AG10803 (cell line): ENCODE data around the gene SUMF2.
A peak's percentile ranks its signal among the peaks of the same experiment; 100 is the strongest.
"Not testable (repeated sequence)": the region's sequence is repeated elsewhere in the genome, so short reads cannot be mapped to it uniquely, and the experiment has no call there.

ENCODE experiments used
- DNase-seq: peaks from one replicate; pipeline ENCODE4 v3.0.0; 2010; ENCODE audit warnings: low read depth
- H3K4me3 ChIP-seq: 2 replicates; pipeline ENCODE4 v1.5.1; 2011; ENCODE audit warnings: mild to moderate bottlenecking, low read length, control low read depth
- CTCF ChIP-seq: conservative IDR thresholded peaks from 2 replicates; pipeline ENCODE4 v1.5.1; 2011; ENCODE audit warnings: mild to moderate bottlenecking, low read length, control low read depth, inconsistent platforms

Gene SUMF2

DNA sequence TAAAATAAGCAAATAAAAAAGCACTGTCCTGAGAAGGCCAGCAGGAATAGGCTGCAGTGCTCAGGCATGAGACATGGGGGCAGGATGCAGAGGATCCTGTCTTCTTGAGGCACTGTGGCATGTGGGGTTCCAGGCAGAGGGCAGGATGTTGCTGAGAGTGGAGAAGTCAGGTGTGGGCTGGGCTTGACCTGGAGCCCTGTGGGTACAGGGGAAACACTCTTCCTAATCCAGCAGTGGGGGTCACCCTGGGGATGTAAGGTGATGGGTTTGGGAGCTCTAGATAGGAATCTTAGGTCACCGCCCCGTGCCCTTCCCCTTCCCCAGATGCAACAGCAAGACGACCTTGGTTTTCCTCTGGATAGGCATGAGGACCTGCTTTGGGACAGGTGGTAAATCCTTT lies 13.6 kb downstream of the SUMF2 start:
- no peak for TF ChIP-seq CTCF
- no peak for DNase-seq
- no peak overlapping the region for H3K4me3 ChIP-seq

GRCh38 chr7:56078196-56078595 lies 14.1 kb downstream of the SUMF2 start:
- H3K4me3 ChIP-seq = no peak overlapping the region
- TF ChIP-seq CTCF = no peak
- no peak for DNase-seq

- peak; percentile 85 for DNase-seq
- no peak overlapping the region for H3K4me3 ChIP-seq
- peak; percentile 81 for TF ChIP-seq CTCF
Measured at GRCh38 chr7:56079450-56080185, 15.5 kb downstream of the SUMF2 start.

DNA sequence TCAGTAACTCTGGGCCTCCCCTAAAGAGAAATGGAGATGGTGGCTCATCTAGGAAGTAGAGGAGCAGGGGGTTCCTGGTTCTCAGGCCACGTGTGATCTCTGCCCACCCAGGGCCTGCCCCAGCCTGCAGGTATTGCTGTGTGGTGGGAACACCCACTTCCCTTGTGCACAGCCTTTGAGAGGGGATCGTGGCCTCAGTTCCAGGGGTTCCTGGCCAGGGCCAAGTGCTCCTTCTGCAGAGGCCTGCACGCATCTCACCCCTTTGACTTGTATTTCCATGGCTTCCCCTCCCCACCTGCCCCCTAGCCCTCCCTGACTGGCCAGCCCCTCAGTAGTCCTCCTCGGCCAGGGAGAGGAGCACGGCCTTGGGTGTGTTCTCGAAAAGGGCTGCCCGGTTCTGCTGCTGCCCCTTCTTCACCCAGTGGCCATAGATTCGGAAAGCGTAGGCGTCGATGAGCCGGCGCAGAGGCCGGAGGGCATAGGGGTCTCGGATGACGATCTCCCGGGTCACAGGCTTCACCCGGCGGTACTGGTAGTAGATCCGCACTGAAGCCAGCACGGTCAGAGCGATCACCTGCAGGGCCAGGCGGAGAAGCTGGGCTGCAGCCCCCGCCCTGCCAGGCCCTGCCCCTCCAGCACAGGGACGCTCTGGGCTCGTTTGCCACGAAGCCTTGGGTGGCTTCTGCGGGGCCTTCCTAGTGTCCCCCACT lies 16.8 kb downstream of the SUMF2 start:
- DNase-seq, H3K4me3 ChIP-seq: not testable (repeated sequence)

GRCh38 chr7:56081626-56082340 lies 17.7 kb downstream of the SUMF2 start:
- H3K4me3 ChIP-seq = no peak overlapping the region
- no peak for TF ChIP-seq CTCF
- DNase-seq = no peak

GRCh38 chr7:56083150-56083785 lies 19.2 kb downstream of the SUMF2 start:
- no peak for TF ChIP-seq CTCF
- no peak for DNase-seq
- H3K4me3 ChIP-seq = no peak overlapping the region

DNA sequence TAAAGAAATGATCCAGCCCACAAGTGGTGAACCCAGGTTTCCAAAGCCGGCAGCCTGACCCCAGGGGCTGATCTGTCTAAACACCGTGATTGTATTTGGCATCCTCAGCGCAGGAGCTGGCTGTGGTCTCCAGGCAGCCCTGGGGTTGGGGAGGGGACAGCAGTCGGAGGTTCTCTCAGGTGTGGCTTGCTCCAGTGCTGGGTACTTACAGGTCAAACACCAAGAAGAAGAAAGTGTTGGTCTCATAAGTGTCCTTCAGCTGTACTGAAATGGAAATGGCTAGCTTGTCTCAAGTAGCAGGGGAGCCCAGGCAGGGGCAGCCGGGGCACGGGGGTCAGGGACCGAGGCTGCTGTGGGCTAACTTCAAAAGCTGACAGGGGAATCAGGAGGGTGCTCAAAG lies 22.7 kb downstream of the SUMF2 start:
- DNase-seq = no peak
- no peak for TF ChIP-seq CTCF
- no peak overlapping the region for H3K4me3 ChIP-seq
